ENCODE measurements around the gene DHX8. TPM values are rescaled to one million over a fixed set of nuclear protein-coding genes. Genes with fewer than 3 reads are reported as not detected.
A peak's percentile ranks its signal among the peaks of the same experiment; 100 is the strongest.
"Not testable (repeated sequence)": the region's sequence is repeated elsewhere in the genome, so short reads cannot be mapped to it uniquely, and the experiment has no call there.

Gene DHX8
- polyA plus RNA-seq, 4 donors: 21.6 to 33.8 (median 27.4) TPM

- Histone ChIP-seq H3K9me3 (ENCODE audit: control insufficient read depth in 2 of 2, insufficient read depth in 1 of 2, low read depth in 1 of 2, low read length in 1 of 2) (no peaks in the 10 kb centered on the region), H3K4me1 (ENCODE audit: control insufficient read depth in 3 of 3, insufficient read depth in 2 of 3, low read depth in 1 of 3, low read length in 2 of 3) (no peaks in the 10 kb centered on the region), H3K27me3 (ENCODE audit: control insufficient read depth in 3 of 3, insufficient read depth in 3 of 3, low read length in 3 of 3) (no peaks in the 10 kb centered on the region), H3K4me3 (ENCODE audit: low read depth in 1 of 3, low read length in 3 of 3) (no peak overlapping the region), H3K27ac (ENCODE audit: low read depth in 1 of 3, low read length in 2 of 3) (no peak overlapping the region), H3K36me3 (ENCODE audit: control insufficient read depth in 3 of 3, insufficient read depth in 2 of 3, low read depth in 1 of 3, low read length in 3 of 3) (no peaks in the 10 kb centered on the region)
- no peak for DNase-seq
- 67 to 79% (median 70%) methylated on average over 9 of the region's 9 CpGs for WGBS, 3 donors
- FAIRE-seq: no peak
Observed at GRCh38 chr17:43465049-43465448, 18.7 kb upstream of the DHX8 start.

- Histone ChIP-seq H3K36me3 (ENCODE audit: control insufficient read depth in 3 of 3, insufficient read depth in 2 of 3, low read depth in 1 of 3, low read length in 3 of 3) (no peaks in the 10 kb centered on the region), H3K27me3 (ENCODE audit: control insufficient read depth in 3 of 3, insufficient read depth in 3 of 3, low read length in 3 of 3) (no peaks in the 10 kb centered on the region), H3K4me1 (ENCODE audit: control insufficient read depth in 3 of 3, insufficient read depth in 2 of 3, low read depth in 1 of 3, low read length in 2 of 3) (no peaks in the 10 kb centered on the region), H3K9me3 (ENCODE audit: control insufficient read depth in 2 of 2, insufficient read depth in 1 of 2, low read depth in 1 of 2, low read length in 1 of 2) (no peaks in the 10 kb centered on the region), H3K27ac (ENCODE audit: low read depth in 1 of 3, low read length in 2 of 3) (no peak overlapping the region), H3K4me3 (ENCODE audit: low read depth in 1 of 3, low read length in 3 of 3) (no peak overlapping the region)
- no peak for FAIRE-seq
- WGBS, 3 donors: 61 to 82% (median 71%) methylated on average over 9 of the region's 9 CpGs
- DNase-seq: no peak
Observed at GRCh38 chr17:43467981-43468581, 15.7 kb upstream of the DHX8 start.

GRCh38 chr17:43468691-43469139, 15.1 kb upstream of the DHX8 start:
- 56 to 63% (median 59%) methylated on average over 4 of the region's 4 CpGs for whole genome bisulfite sequencing, 3 donors
- Histone ChIP-seq H3K4me3 (ENCODE audit: low read depth in 1 of 3, low read length in 3 of 3) (no peak overlapping the region), H3K27me3 (ENCODE audit: control insufficient read depth in 3 of 3, insufficient read depth in 3 of 3, low read length in 3 of 3) (no peaks in the 10 kb centered on the region), H3K9me3 (ENCODE audit: control insufficient read depth in 2 of 2, insufficient read depth in 1 of 2, low read depth in 1 of 2, low read length in 1 of 2) (no peaks in the 10 kb centered on the region), H3K27ac (ENCODE audit: low read depth in 1 of 3, low read length in 2 of 3) (no peak overlapping the region), H3K4me1 (ENCODE audit: control insufficient read depth in 3 of 3, insufficient read depth in 2 of 3, low read depth in 1 of 3, low read length in 2 of 3) (no peaks in the 10 kb centered on the region), H3K36me3 (ENCODE audit: control insufficient read depth in 3 of 3, insufficient read depth in 2 of 3, low read depth in 1 of 3, low read length in 3 of 3) (no peaks in the 10 kb centered on the region)
- FAIRE-seq (no peak), DNase-seq (no peak)

- Histone ChIP-seq H3K36me3 (ENCODE audit: control insufficient read depth in 3 of 3, insufficient read depth in 2 of 3, low read depth in 1 of 3, low read length in 3 of 3) (no peaks in the 10 kb centered on the region), H3K27ac (ENCODE audit: low read depth in 1 of 3, low read length in 2 of 3) (no peak overlapping the region), H3K9me3 (ENCODE audit: control insufficient read depth in 2 of 2, insufficient read depth in 1 of 2, low read depth in 1 of 2, low read length in 1 of 2) (no peaks in the 10 kb centered on the region), H3K27me3 (ENCODE audit: control insufficient read depth in 3 of 3, insufficient read depth in 3 of 3, low read length in 3 of 3) (no peaks in the 10 kb centered on the region), H3K4me3 (ENCODE audit: low read depth in 1 of 3, low read length in 3 of 3) (no peak overlapping the region), H3K4me1 (ENCODE audit: control insufficient read depth in 3 of 3, insufficient read depth in 2 of 3, low read depth in 1 of 3, low read length in 2 of 3) (no peaks in the 10 kb centered on the region)
- FAIRE-seq (no peak), DNase-seq (no peak)
- 70 to 80% (median 79%) methylated on average over 4 of the region's 4 CpGs for WGBS, 3 donors
Observed at GRCh38 chr17:43469145-43469544, 14.6 kb upstream of the DHX8 start.

- DNase-seq (no peak), FAIRE-seq (no peak)
- 63 to 82% (median 80%) methylated on average over 2 of the region's 2 CpGs for WGBS, 3 donors
Observed at GRCh38 chr17:43471585-43472160, 12.1 kb upstream of the DHX8 start.

GRCh38 chr17:43475494-43476089, 8.2 kb upstream of the DHX8 start:
- no peaks in the 10 kb centered on the region for H3K27me3 ChIP-seq (ENCODE audit: control insufficient read depth in 3 of 3, insufficient read depth in 3 of 3, low read length in 3 of 3)
- FAIRE-seq (no peak), DNase-seq (peak in 1 of 2 donors; percentile 46)

More at GRCh38 chr17:43471585-43472160, 12.1 kb upstream of the DHX8 start:
- no peaks in the 10 kb centered on the region for H3K27me3 ChIP-seq (ENCODE audit: control insufficient read depth in 3 of 3, insufficient read depth in 3 of 3, low read length in 3 of 3)
- no peaks in the 10 kb centered on the region for H3K36me3 ChIP-seq (ENCODE audit: control insufficient read depth in 3 of 3, insufficient read depth in 2 of 3, low read depth in 1 of 3, low read length in 3 of 3)
- no peaks in the 10 kb centered on the region for H3K9me3 ChIP-seq (ENCODE audit: control insufficient read depth in 2 of 2, insufficient read depth in 1 of 2, low read depth in 1 of 2, low read length in 1 of 2)
- peaks cover 0 to 11% (median 0%) of the 10 kb centered on the region in 3 donors for H3K4me1 ChIP-seq (ENCODE audit: control insufficient read depth in 3 of 3, insufficient read depth in 2 of 3, low read depth in 1 of 3, low read length in 2 of 3)
- no peak overlapping the region for H3K4me3 ChIP-seq (ENCODE audit: low read depth in 1 of 3, low read length in 3 of 3)
- no peak overlapping the region for H3K27ac ChIP-seq (ENCODE audit: low read depth in 1 of 3, low read length in 2 of 3)

GRCh38 chr17:43476306-43476705, 7.5 kb upstream of the DHX8 start:
- not testable (repeated sequence) for H3K27me3 ChIP-seq (ENCODE audit: control insufficient read depth in 3 of 3, insufficient read depth in 3 of 3, low read length in 3 of 3); H3K36me3 ChIP-seq (ENCODE audit: control insufficient read depth in 3 of 3, insufficient read depth in 2 of 3, low read depth in 1 of 3, low read length in 3 of 3); FAIRE-seq; DNase-seq; H3K4me3 ChIP-seq (ENCODE audit: low read depth in 1 of 3, low read length in 3 of 3); H3K27ac ChIP-seq (ENCODE audit: low read depth in 1 of 3, low read length in 2 of 3); H3K9me3 ChIP-seq (ENCODE audit: control insufficient read depth in 2 of 2, insufficient read depth in 1 of 2, low read depth in 1 of 2, low read length in 1 of 2)
- 92 to 94% (median 93%) methylated on average over 9 of the region's 9 CpGs for WGBS, 3 donors
- peaks cover 0 to 38% (median 0%) of the 10 kb centered on the region in 3 donors for H3K4me1 ChIP-seq (ENCODE audit: control insufficient read depth in 3 of 3, insufficient read depth in 2 of 3, low read depth in 1 of 3, low read length in 2 of 3)

More at GRCh38 chr17:43475494-43476089, 8.2 kb upstream of the DHX8 start:
- Histone ChIP-seq H3K36me3 (ENCODE audit: control insufficient read depth in 3 of 3, insufficient read depth in 2 of 3, low read depth in 1 of 3, low read length in 3 of 3) (no peaks in the 10 kb centered on the region), H3K27ac (ENCODE audit: low read depth in 1 of 3, low read length in 2 of 3) (no peak overlapping the region), H3K4me3 (ENCODE audit: low read depth in 1 of 3, low read length in 3 of 3) (no peak overlapping the region), H3K9me3 (ENCODE audit: control insufficient read depth in 2 of 2, insufficient read depth in 1 of 2, low read depth in 1 of 2, low read length in 1 of 2) (no peaks in the 10 kb centered on the region), H3K4me1 (ENCODE audit: control insufficient read depth in 3 of 3, insufficient read depth in 2 of 3, low read depth in 1 of 3, low read length in 2 of 3) (peaks cover 0 to 36% (median 0%) of the 10 kb centered on the region in 3 donors)
- WGBS, 3 donors: 78 to 86% (median 82%) methylated on average over 11 of the region's 11 CpGs

- FAIRE-seq (no peak), DNase-seq (peak in 1 of 2 donors; percentile 91)
- Histone ChIP-seq H3K4me3 (ENCODE audit: low read depth in 1 of 3, low read length in 3 of 3) (no peak overlapping the region), H3K36me3 (ENCODE audit: control insufficient read depth in 3 of 3, insufficient read depth in 2 of 3, low read depth in 1 of 3, low read length in 3 of 3) (no peaks in the 10 kb centered on the region), H3K27me3 (ENCODE audit: control insufficient read depth in 3 of 3, insufficient read depth in 3 of 3, low read length in 3 of 3) (no peaks in the 10 kb centered on the region), H3K9me3 (ENCODE audit: control insufficient read depth in 2 of 2, insufficient read depth in 1 of 2, low read depth in 1 of 2, low read length in 1 of 2) (no peaks in the 10 kb centered on the region), H3K4me1 (ENCODE audit: control insufficient read depth in 3 of 3, insufficient read depth in 2 of 3, low read depth in 1 of 3, low read length in 2 of 3) (peaks cover 0 to 48% (median 0%) of the 10 kb centered on the region in 3 donors), H3K27ac (ENCODE audit: low read depth in 1 of 3, low read length in 2 of 3) (peak overlapping the region in 1 of 3 donors; percentile 77)
- 45 to 56% (median 50%) methylated on average over 9 of the region's 9 CpGs for WGBS, 3 donors
Observed at GRCh38 chr17:43477832-43478634, 5.7 kb upstream of the DHX8 start.

All from small intestine (tissue), 7 donors.